ENCODE results near the gene AP5M1. TPM values are rescaled to one million over a fixed set of nuclear protein-coding genes. Genes with fewer than 3 reads are reported as not detected.
A peak's percentile ranks its signal among the peaks of the same experiment; 100 is the strongest.
"Not testable (repeated sequence)": the region's sequence is repeated elsewhere in the genome, so short reads cannot be mapped to it uniquely, and the experiment has no call there.

Gene AP5M1
- total RNA-seq, 1 donor from 2014 or later, result 36.9 TPM

DNA sequence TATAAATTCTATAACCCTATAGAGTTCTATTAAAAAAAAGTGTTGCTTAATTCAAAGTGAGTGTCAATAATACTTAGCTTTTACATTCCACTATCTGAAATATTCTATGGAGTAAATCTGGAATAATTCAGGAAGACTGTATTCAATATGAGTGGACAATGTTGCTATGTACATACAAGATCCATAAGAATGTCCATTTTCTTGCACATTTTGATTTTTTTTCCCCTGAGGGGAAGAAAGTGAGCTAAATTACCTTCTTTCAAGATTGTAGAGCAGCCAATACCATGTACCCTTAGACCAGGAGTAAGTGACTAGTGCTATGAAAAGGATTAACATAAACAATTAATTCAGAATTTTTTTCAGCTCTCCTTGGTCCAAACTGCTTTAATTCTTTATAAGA, 25.5 kb upstream of the AP5M1 start:
- H3K36me3 ChIP-seq, result peaks cover 27% of the 10 kb centered on the region
- no peak for ATAC-seq

DNA sequence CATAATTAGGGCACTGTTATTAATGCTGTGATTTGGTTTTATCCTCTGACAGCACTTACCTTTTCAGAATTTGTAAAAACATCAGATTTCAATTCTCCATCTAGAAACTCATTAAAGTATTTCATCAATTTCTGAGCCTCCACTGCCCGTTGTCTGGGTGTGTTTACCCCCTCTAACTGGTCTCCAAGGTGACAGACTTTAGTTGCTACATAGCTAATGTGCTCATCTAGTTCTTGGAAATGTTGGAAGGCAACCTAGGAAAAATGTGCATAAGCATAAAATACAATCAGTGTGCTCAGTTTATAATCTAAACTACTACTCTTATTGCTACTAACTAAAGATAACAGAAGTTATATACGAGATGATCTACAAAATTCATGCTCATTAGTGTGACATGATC, 24.7 kb upstream of the AP5M1 start:
- Histone ChIP-seq H3K36me3 (peaks cover 19% of the 10 kb centered on the region), H3K4me3 (no peak overlapping the region), H3K27me3 (ENCODE audit: low read depth) (no peaks in the 10 kb centered on the region), H3K27ac (no peak overlapping the region), H3K9me3 (no peaks in the 10 kb centered on the region), H3K4me1 (no peaks in the 10 kb centered on the region)
- TF ChIP-seq, protein P1, sequence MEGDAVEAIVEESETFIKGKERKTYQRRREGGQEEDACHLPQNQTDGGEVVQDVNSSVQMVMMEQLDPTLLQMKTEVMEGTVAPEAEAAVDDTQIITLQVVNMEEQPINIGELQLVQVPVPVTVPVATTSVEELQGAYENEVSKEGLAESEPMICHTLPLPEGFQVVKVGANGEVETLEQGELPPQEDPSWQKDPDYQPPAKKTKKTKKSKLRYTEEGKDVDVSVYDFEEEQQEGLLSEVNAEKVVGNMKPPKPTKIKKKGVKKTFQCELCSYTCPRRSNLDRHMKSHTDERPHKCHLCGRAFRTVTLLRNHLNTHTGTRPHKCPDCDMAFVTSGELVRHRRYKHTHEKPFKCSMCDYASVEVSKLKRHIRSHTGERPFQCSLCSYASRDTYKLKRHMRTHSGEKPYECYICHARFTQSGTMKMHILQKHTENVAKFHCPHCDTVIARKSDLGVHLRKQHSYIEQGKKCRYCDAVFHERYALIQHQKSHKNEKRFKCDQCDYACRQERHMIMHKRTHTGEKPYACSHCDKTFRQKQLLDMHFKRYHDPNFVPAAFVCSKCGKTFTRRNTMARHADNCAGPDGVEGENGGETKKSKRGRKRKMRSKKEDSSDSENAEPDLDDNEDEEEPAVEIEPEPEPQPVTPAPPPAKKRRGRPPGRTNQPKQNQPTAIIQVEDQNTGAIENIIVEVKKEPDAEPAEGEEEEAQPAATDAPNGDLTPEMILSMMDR (IDR thresholded peaks at IDR 0.05), result no peak
- intact Hi-C loops (cut with DNase I), result no loop called here
- DNase-seq (no peak), ATAC-seq (no peak)

More for the DNA sequence above, 25.5 kb upstream of the AP5M1 start:
- TF ChIP-seq, protein P1 (IDR thresholded peaks at IDR 0.05), result no peak
- no peak for DNase-seq
- Histone ChIP-seq H3K27ac (peak overlapping the region; percentile 1), H3K4me3 (no peak overlapping the region), H3K9me3 (no peaks in the 10 kb centered on the region), H3K27me3 (ENCODE audit: low read depth) (no peaks in the 10 kb centered on the region), H3K4me1 (no peaks in the 10 kb centered on the region)
- intact Hi-C loops (cut with DNase I), result no loop called here

DNA sequence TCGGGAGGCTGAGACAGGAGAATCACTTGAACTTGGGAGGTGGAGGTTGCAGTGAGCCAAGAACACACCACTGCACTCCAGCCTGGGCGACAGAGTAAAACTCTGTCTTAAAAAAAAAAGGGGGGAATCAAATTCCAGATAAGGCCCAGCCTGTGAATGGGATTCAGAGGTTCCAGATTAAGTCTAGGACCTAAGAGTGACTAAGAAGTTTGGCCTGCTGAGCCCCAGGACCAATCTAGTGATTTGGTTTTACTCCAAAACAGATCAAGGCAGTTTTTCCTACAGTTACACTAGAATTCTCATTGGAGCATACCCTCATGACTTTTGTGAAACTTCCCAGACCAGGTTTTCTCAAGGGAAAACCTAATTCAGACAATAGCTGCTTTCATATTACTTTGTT, 22.8 kb upstream of the AP5M1 start:
- H3K9me3 ChIP-seq, result no peaks in the 10 kb centered on the region

DNA sequence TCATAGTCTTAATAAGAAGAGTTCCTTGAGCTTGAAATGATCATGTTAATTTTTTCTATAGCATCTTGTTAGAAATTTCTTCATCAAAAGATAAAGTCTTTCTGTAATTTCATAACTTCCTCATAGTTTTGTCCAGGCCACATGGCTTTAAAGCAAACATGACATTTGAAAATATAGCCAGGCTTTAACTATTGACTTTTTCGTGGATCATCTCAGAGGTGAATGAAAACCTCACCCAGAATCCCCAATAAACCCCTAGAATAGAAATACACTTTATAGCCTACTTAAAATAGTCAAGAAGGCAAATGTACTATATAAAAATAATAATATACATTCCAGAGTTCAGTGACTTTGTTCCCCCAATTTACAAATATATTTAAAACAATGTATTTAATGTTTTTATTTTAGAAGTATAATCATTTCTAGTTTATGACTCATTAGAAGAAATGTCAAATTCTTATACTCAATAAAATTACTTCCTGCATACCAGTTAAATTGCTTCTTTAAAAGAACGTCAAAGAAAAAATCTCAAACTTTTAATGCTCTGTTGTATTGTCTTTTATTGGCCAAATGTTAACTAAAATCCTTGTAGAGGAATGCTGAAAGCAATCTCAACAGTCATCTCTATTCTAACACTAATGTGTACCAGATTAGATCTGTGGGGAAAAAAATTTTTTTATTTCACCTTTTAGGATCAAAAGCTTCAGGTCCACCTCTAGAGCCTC, 21.7 kb upstream of the AP5M1 start:
- peaks cover 14% of the 10 kb centered on the region for H3K36me3 ChIP-seq
- ATAC-seq (no peak), DNase-seq (no peak)
- peaks cover 6% of the 10 kb centered on the region for H3K4me1 ChIP-seq
- no peaks in the 10 kb centered on the region for H3K27me3 ChIP-seq (ENCODE audit: low read depth)
- intact Hi-C loops (cut with DNase I), result no loop called here
- TF ChIP-seq, protein P1 (IDR thresholded peaks at IDR 0.05), result no peak
- H3K4me3 ChIP-seq, result no peak overlapping the region
- no peaks in the 10 kb centered on the region for H3K9me3 ChIP-seq
- no peak overlapping the region for H3K27ac ChIP-seq

More for the DNA sequence above, 22.8 kb upstream of the AP5M1 start:
- Histone ChIP-seq H3K36me3 (peaks cover 14% of the 10 kb centered on the region), H3K4me1 (no peaks in the 10 kb centered on the region), H3K4me3 (no peak overlapping the region), H3K27ac (no peak overlapping the region), H3K27me3 (ENCODE audit: low read depth) (no peaks in the 10 kb centered on the region)
- intact Hi-C loops (cut with DNase I), result no loop called here
- TF ChIP-seq, protein P1 (IDR thresholded peaks at IDR 0.05), result no peak
- DNase-seq, result no peak
- ATAC-seq, result no peak

DNA sequence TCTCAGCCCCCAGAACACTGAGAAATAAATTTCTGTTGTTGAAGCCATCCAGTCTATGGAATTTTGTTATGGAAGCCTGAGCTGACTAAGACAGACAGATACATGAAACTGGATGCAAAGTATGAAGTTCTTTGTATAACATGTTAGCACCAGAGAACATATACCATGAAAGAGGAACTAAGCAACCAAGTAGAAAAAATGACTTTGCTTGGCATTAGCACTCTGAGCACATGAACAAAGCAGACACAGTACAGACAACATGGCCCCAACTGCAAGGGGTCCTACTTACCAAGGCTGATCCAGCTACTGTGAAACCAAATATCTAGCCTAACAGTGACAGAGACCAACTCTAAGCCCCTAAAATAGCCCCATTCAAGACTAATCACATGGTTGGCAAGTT, 13.9 kb upstream of the AP5M1 start:
- TF ChIP-seq, protein P1 (IDR thresholded peaks at IDR 0.05), result no peak
- intact Hi-C loops (cut with DNase I), result no loop called here
- Histone ChIP-seq H3K36me3 (no peaks in the 10 kb centered on the region), H3K9me3 (no peaks in the 10 kb centered on the region), H3K4me3 (no peak overlapping the region), H3K27ac (no peak overlapping the region), H3K27me3 (ENCODE audit: low read depth) (no peaks in the 10 kb centered on the region), H3K4me1 (peaks cover 9% of the 10 kb centered on the region)
- ATAC-seq (no peak), DNase-seq (no peak)

DNA sequence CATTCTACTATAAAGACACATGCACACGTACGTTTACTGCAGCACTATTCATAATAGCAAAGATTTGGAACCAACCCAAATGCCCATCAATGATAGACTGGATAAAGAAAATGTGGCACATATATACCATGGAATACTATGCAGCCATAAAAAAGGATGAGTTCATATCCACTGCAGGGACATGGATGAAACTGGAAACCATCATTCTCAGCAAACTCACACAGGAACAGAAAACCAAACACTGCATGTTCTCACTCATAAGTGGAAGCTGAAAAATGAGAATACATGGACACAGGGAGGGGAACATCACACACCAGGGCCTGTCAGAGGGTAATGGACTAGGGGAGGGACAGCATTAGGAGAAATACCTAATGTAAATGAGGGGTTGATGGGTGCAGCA, 10.6 kb upstream of the AP5M1 start:
- H3K4me1 ChIP-seq; H3K9me3 ChIP-seq; ATAC-seq; DNase-seq; H3K27me3 ChIP-seq (ENCODE audit: low read depth); intact Hi-C loops (cut with DNase I); H3K4me3 ChIP-seq; H3K27ac ChIP-seq; H3K36me3 ChIP-seq: not testable (repeated sequence)
